ENCODE measurements around the gene UROC1.

The UROC1 gene

GRCh38 chr3:126540342-126540849, 22.8 kb upstream of the UROC1 start:
- TF ChIP-seq EZH2 (optimal IDR thresholded peaks at IDR 0.05; ENCODE audit: low read depth, low read length) (no peak), EZH2phosphoT487 (IDR thresholded peaks at IDR 0.05; ENCODE audit: low read length) (no peak)
- no peaks in the 10 kb centered on the region for H4K20me1 ChIP-seq (ENCODE audit: insufficient read depth, low read length)
- no peak overlapping the region for H3K27ac ChIP-seq (ENCODE audit: low read length)
- no peaks in the 10 kb centered on the region for H3K9me2 ChIP-seq (replicated peaks; ENCODE audit: insufficient read depth, low read length)
- H3K27me3 ChIP-seq (replicated peaks; ENCODE audit: insufficient read depth, low read length) = peaks cover 25% of the 10 kb centered on the region
- no peaks in the 10 kb centered on the region for H3K4me1 ChIP-seq (ENCODE audit: low read length)
- no peaks in the 10 kb centered on the region for H3K9me3 ChIP-seq (replicated peaks; ENCODE audit: insufficient read depth, low read length)
- no peaks in the 10 kb centered on the region for H3K79me2 ChIP-seq (ENCODE audit: low read length)
- DNase-seq = no peak
- H3F3A ChIP-seq (ENCODE audit: insufficient read depth, low read length) = no peaks in the 10 kb centered on the region
- no peak overlapping the region for H3K4me2 ChIP-seq (ENCODE audit: low read depth, low read length)
- H3K36me3 ChIP-seq (replicated peaks; ENCODE audit: insufficient read depth, low read length) = no peaks in the 10 kb centered on the region
- H3K4me3 ChIP-seq (ENCODE audit: low read length) = no peak overlapping the region
- no peak overlapping the region for H2AFZ ChIP-seq (ENCODE audit: low read length)
- H3K9ac ChIP-seq (ENCODE audit: low read length) = no peak overlapping the region

- no peak for TF ChIP-seq EZH2 (optimal IDR thresholded peaks at IDR 0.05; ENCODE audit: low read depth, low read length)
- Histone ChIP-seq H3K9me3 (replicated peaks; ENCODE audit: insufficient read depth, low read length) (no peaks in the 10 kb centered on the region), H3K4me3 (ENCODE audit: low read length) (no peak overlapping the region), H3K9me2 (replicated peaks; ENCODE audit: insufficient read depth, low read length) (no peaks in the 10 kb centered on the region), H3K4me1 (ENCODE audit: low read length) (no peaks in the 10 kb centered on the region), H3K27me3 (replicated peaks; ENCODE audit: insufficient read depth, low read length) (peaks cover 32% of the 10 kb centered on the region), H2AFZ (ENCODE audit: low read length) (no peak overlapping the region), H3K27ac (ENCODE audit: low read length) (no peak overlapping the region), H3K79me2 (ENCODE audit: low read length) (no peaks in the 10 kb centered on the region), H3K4me2 (ENCODE audit: low read depth, low read length) (no peak overlapping the region), H3F3A (ENCODE audit: insufficient read depth, low read length) (no peaks in the 10 kb centered on the region), H3K9ac (ENCODE audit: low read length) (no peak overlapping the region), H4K20me1 (ENCODE audit: insufficient read depth, low read length) (no peaks in the 10 kb centered on the region), H3K36me3 (replicated peaks; ENCODE audit: insufficient read depth, low read length) (no peaks in the 10 kb centered on the region)
- DNase-seq = no peak
Observed at GRCh38 chr3:126539558-126540250, 22.1 kb upstream of the UROC1 start.

- no peak overlapping the region for H3K4me3 ChIP-seq (ENCODE audit: low read length)
- no peaks in the 10 kb centered on the region for H3K79me2 ChIP-seq (ENCODE audit: low read length)
- no peaks in the 10 kb centered on the region for H3K36me3 ChIP-seq (replicated peaks; ENCODE audit: insufficient read depth, low read length)
- no peak overlapping the region for H2AFZ ChIP-seq (ENCODE audit: low read length)
- H3K4me2 ChIP-seq (ENCODE audit: low read depth, low read length) = no peak overlapping the region
- H3K4me1 ChIP-seq (ENCODE audit: low read length) = no peaks in the 10 kb centered on the region
- peaks cover 39% of the 10 kb centered on the region for H3K27me3 ChIP-seq (replicated peaks; ENCODE audit: insufficient read depth, low read length)
- H4K20me1 ChIP-seq (ENCODE audit: insufficient read depth, low read length) = no peaks in the 10 kb centered on the region
- no peaks in the 10 kb centered on the region for H3K9me3 ChIP-seq (replicated peaks; ENCODE audit: insufficient read depth, low read length)
- no peak for DNase-seq
- no peaks in the 10 kb centered on the region for H3F3A ChIP-seq (ENCODE audit: insufficient read depth, low read length)
- no peak overlapping the region for H3K9ac ChIP-seq (ENCODE audit: low read length)
- no peak overlapping the region for H3K27ac ChIP-seq (ENCODE audit: low read length)
- H3K9me2 ChIP-seq (replicated peaks; ENCODE audit: insufficient read depth, low read length) = no peaks in the 10 kb centered on the region
- no peak for TF ChIP-seq EZH2phosphoT487 (IDR thresholded peaks at IDR 0.05; ENCODE audit: low read length)
- no peak for TF ChIP-seq CTCF (IDR thresholded peaks at IDR 0.05; ENCODE audit: low read length)
Observed at GRCh38 chr3:126538966-126539365, 21.4 kb upstream of the UROC1 start.

GRCh38 chr3:126538316-126538715, 20.7 kb upstream of the UROC1 start:
- H3K9me2 ChIP-seq (replicated peaks; ENCODE audit: insufficient read depth, low read length) = no peaks in the 10 kb centered on the region
- H3F3A ChIP-seq (ENCODE audit: insufficient read depth, low read length) = no peaks in the 10 kb centered on the region
- no peak overlapping the region for H3K27ac ChIP-seq (ENCODE audit: low read length)
- no peak overlapping the region for H3K4me2 ChIP-seq (ENCODE audit: low read depth, low read length)
- peaks cover 44% of the 10 kb centered on the region for H3K27me3 ChIP-seq (replicated peaks; ENCODE audit: insufficient read depth, low read length)
- H3K4me3 ChIP-seq (ENCODE audit: low read length) = no peak overlapping the region
- no peaks in the 10 kb centered on the region for H3K79me2 ChIP-seq (ENCODE audit: low read length)
- H4K20me1 ChIP-seq (ENCODE audit: insufficient read depth, low read length) = no peaks in the 10 kb centered on the region
- H3K9ac ChIP-seq (ENCODE audit: low read length) = no peak overlapping the region
- DNase-seq = no peak
- no peaks in the 10 kb centered on the region for H3K9me3 ChIP-seq (replicated peaks; ENCODE audit: insufficient read depth, low read length)
- H3K4me1 ChIP-seq (ENCODE audit: low read length) = no peaks in the 10 kb centered on the region
- no peak overlapping the region for H2AFZ ChIP-seq (ENCODE audit: low read length)
- no peak for TF ChIP-seq CTCF (IDR thresholded peaks at IDR 0.05; ENCODE audit: low read length)
- TF ChIP-seq EZH2phosphoT487 (IDR thresholded peaks at IDR 0.05; ENCODE audit: low read length) = no peak
- TF ChIP-seq EZH2 (optimal IDR thresholded peaks at IDR 0.05; ENCODE audit: low read depth, low read length) = no peak
- no peaks in the 10 kb centered on the region for H3K36me3 ChIP-seq (replicated peaks; ENCODE audit: insufficient read depth, low read length)
